Hepatocyte (in vitro differentiated cells): ENCODE measurements around the gene SCRT2.

Source experiments
- EZH2 ChIP-seq: fragments of 200-600 bp; sonication (generic); IDR thresholded peaks from 2 replicates; pipeline ENCODE4 v1.6.1; 2016; ENCODE audit warnings: antibody characterized with exemption, mild to moderate bottlenecking, borderline replicate concordance
- EZH2phosphoT487 ChIP-seq: fragments of 200-600 bp; sonication (generic); IDR thresholded peaks from one replicate; pipeline ENCODE4 v1.6.1; 2018; ENCODE audit warnings: antibody characterized with exemption, mild to moderate bottlenecking, low read depth, moderate library complexity; ENCODE audit not compliant: unreplicated experiment, severe bottlenecking
- TF ChIP-seq, protein P1 (sequence below): fragments of 200-600 bp; sonication (generic); IDR thresholded peaks from 2 replicates; pipeline ENCODE4 v1.5.1; 2016; ENCODE audit warnings: antibody characterized with exemption, mild to moderate bottlenecking; ENCODE audit not compliant: poor library complexity

DNA sequence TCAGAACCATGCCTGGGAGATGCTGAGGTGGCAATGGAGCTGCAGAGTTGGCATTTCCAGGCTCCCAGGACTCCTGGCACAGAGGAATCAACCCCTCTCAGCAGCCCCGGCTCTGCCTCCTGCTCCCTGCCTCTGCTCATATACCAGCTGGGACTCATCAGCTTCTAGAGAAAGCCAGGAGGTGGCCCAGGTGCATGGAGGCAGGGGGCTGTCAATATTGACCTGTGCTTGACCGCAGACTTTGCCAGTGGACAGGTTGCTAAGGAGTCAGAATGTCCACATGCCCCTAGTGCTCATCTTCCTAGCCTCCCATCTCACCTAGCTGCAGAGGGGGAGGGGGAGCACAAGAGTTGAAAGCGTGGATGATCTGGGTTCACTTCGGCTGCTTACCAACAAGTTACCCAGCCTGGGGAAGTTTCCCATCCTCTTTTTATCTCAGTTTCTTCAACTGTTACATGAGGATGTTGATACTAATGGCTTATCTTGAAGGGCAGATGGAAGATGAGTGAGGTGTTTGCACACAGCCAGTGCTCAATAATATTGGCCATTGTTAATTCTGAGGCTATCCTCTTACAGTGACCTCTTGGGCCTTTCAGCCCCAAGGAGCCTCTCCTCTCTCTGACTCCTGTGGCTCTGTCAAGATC, 9.2 kb upstream of the SCRT2 start:
- TF ChIP-seq, protein P1, sequence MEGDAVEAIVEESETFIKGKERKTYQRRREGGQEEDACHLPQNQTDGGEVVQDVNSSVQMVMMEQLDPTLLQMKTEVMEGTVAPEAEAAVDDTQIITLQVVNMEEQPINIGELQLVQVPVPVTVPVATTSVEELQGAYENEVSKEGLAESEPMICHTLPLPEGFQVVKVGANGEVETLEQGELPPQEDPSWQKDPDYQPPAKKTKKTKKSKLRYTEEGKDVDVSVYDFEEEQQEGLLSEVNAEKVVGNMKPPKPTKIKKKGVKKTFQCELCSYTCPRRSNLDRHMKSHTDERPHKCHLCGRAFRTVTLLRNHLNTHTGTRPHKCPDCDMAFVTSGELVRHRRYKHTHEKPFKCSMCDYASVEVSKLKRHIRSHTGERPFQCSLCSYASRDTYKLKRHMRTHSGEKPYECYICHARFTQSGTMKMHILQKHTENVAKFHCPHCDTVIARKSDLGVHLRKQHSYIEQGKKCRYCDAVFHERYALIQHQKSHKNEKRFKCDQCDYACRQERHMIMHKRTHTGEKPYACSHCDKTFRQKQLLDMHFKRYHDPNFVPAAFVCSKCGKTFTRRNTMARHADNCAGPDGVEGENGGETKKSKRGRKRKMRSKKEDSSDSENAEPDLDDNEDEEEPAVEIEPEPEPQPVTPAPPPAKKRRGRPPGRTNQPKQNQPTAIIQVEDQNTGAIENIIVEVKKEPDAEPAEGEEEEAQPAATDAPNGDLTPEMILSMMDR, result no peak
- TF ChIP-seq EZH2phosphoT487 (no peak), EZH2 (no peak)
